Nucleus accumbens (tissue), 56 donors: Measurements from ENCODE around the gene DHX15.

Source experiments
- DNase-seq, 56 donors: peaks; one replicate each; lab custom pipeline; 2025; lab: John Stamatoyannopoulos, UW

The DHX15 gene

GRCh38 chr4:24583451-24584210 is 723 bp downstream of the DHX15 start:
- DNase-seq, result peak in 50 of 56 donors; percentile 3 to 78 (median 52)

- DNase-seq, result peak in 1 of 56 donors; percentile 0
Observed at GRCh38 chr4:24582235-24582832, 2.0 kb downstream of the DHX15 start.

DNA sequence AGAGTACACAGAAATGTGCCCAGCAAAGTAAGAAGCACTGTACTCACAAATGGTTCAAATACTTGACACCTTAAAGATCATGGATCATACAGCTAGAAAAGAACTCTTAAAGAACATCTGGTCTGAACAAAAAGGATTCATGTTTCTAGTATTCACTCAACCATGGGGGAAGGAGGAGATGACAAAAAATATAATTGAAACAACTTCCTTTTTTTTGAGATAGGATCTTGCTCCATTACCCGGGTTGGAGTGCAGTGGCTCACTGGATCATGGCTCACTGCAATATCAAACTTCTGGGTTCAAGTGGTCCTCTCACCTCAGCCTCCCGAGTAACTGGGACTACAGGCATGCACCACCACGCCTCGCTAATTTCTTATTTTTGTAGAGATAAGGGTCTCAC is 6.0 kb downstream of the DHX15 start:
- no peak for DNase-seq

GRCh38 chr4:24576276-24576675 is 8.1 kb downstream of the DHX15 start:
- DNase-seq, result no peak

- DNase-seq, result no peak
Observed at GRCh38 chr4:24574236-24574635, 10.1 kb downstream of the DHX15 start.

GRCh38 chr4:24573582-24573981 is 10.8 kb downstream of the DHX15 start:
- no peak for DNase-seq

DNA sequence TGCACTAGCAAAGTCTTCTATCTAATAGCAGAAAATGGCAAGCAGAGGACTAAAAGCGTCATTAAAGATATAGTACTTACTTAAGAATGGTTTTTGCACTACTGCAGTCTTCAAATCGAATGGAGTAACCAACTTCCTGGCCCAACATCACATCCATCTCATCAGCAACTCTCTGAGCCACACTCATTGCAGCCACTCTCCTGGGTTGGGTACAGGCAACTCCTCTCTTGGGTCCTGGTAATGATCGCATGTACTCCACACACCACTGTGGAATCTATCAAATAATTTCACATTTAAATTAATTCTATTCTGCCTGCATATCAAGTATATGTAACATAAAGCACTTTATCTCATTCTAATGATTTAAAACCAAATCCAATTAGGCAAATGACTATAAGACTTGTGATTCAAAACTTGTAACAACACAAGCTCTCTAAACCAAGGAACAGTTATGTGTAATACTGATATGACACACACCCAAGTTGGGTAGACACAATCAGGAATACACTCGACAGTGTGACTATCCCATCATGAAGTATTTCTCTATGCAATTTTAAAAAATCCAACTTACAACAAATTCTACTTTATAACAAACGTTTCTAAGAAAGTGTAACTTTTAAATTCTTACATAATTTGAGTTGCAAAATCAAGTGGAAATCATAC is 13.6 kb downstream of the DHX15 start:
- DNase-seq, result no peak

- no peak for DNase-seq
Observed at GRCh38 chr4:24570172-24570571, 14.2 kb downstream of the DHX15 start.

- DNase-seq, result no peak
Observed at GRCh38 chr4:24569662-24570061, 14.7 kb downstream of the DHX15 start.

- no peak for DNase-seq
Observed at GRCh38 chr4:24568425-24568824, 15.9 kb downstream of the DHX15 start.

DNA sequence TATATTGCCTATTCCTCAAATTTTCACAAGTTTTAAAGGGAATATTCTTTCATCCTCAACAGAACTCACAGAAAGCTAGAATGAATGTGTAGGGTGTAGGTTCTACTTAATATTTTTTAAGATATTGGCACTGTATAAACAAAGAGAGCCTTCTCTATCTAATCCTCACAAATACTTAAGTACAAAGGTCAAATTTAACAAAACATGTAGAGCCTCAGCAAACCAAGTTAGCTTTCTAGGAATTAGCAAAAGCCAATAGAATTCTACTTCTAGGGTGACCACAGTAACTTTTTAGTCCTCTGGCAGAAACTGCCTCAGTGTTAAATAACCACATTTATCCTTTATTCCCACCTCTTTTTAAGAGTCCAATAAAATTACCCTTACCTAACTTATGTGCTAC is 19.3 kb downstream of the DHX15 start:
- no peak for DNase-seq

- DNase-seq, result no peak
Observed at GRCh38 chr4:24564488-24564887, 19.9 kb downstream of the DHX15 start.

DNA sequence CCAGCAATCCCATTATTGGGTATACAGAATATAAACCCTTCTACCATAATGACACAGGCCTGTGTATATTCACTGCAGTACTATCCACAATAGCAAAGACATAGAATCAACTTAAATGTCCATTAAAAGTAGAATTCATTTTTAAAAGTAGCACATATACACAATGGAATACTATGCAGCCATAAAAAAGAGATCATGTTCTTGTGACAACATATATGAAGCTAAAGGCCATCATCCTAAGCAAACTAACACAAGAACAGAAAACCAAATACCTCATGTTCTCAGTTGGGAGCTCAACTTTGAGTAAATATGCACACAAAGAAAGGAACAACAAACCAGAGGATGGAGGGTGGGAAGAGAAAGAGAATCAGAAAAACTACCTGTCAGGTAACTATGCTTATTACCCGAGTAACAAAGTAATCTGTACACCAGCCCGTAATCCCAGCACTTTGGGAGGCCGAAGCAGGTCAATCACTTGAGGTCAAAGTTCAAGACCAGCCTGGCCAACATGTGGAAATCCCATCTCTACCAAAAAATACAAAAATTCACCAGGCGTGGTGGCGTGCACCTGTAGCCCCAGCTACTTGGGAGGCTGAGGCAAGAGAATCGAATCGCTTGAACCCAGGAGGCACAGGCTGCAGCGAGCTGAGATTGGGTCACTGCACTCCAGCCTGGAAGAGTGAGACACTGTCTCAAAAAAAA is 22.8 kb downstream of the DHX15 start:
- DNase-seq, result no peak

GRCh38 chr4:24560868-24561368 is 23.4 kb downstream of the DHX15 start:
- no peak for DNase-seq

- no peak for DNase-seq
Observed at GRCh38 chr4:24559889-24560288, 24.5 kb downstream of the DHX15 start.

GRCh38 chr4:24559032-24559821 is 25.1 kb downstream of the DHX15 start:
- no peak for DNase-seq

GRCh38 chr4:24557026-24558025 is 27.0 kb downstream of the DHX15 start:
- DNase-seq, result no peak

GRCh38 chr4:24551492-24552289 is 32.7 kb downstream of the DHX15 start:
- no peak for DNase-seq
